ENCODE measurements around the gene CORT.

The CORT gene

DNA sequence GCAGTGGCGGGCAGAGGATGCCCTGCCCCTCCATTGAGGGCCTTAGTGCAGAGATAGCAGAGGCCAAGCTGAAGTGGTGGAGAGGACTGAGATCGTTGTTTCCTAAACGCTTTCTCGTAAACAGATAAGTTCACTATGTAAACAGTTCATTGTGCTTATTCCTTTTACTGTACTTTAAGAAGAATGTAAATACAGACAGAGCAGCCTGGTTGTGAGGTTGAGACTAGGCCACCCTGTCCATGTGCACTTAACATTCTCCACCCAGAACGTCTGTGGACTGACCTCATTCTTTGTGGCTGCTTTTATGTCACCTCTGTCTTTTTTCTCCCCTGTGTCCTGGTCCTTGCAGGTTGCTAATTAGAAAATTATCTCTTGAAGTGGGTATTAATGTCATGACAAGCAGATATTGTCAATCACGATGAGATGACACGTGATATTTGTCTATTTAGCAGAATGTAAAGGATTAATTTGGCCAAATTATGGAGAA, 11.1 kb upstream of the CORT start:
- no peak for DNase-seq (ENCODE audit: low read depth, low spot score)
- in situ Hi-C loops (cut with HindIII; ENCODE audit: low sequenced_read_pairs): no loop called here
- H3K4me3 ChIP-seq (ENCODE audit: low read depth, low read length): no peak overlapping the region
- TF ChIP-seq, protein P1, sequence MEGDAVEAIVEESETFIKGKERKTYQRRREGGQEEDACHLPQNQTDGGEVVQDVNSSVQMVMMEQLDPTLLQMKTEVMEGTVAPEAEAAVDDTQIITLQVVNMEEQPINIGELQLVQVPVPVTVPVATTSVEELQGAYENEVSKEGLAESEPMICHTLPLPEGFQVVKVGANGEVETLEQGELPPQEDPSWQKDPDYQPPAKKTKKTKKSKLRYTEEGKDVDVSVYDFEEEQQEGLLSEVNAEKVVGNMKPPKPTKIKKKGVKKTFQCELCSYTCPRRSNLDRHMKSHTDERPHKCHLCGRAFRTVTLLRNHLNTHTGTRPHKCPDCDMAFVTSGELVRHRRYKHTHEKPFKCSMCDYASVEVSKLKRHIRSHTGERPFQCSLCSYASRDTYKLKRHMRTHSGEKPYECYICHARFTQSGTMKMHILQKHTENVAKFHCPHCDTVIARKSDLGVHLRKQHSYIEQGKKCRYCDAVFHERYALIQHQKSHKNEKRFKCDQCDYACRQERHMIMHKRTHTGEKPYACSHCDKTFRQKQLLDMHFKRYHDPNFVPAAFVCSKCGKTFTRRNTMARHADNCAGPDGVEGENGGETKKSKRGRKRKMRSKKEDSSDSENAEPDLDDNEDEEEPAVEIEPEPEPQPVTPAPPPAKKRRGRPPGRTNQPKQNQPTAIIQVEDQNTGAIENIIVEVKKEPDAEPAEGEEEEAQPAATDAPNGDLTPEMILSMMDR (IDR thresholded peaks at IDR 0.05; ENCODE audit: low read depth, low read length): no peak

DNA sequence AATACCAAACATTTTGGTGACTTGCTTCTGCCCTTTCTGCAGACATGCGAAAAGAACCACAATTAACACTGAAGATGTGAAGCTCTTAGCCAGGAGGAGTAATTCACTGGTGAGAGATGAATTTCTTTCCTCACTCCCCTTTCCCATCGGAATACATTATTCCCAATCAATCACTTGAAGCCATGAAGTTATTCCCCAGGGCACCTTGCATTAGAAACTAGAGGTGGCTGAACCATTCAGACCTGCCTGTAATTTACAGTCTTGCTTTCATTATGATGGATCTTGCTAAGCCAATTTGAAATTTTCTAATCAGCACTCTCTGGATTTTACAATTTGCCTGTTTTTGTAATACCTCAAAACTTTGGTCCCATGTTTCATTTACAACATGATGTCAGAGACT, 9.5 kb upstream of the CORT start:
- in situ Hi-C loops (cut with HindIII; ENCODE audit: low sequenced_read_pairs): no loop called here
- DNase-seq (ENCODE audit: low read depth, low spot score): no peak
- TF ChIP-seq, protein P1 (IDR thresholded peaks at IDR 0.05; ENCODE audit: low read depth, low read length): no peak
- H3K4me3 ChIP-seq (ENCODE audit: low read depth, low read length): no peak overlapping the region

DNA sequence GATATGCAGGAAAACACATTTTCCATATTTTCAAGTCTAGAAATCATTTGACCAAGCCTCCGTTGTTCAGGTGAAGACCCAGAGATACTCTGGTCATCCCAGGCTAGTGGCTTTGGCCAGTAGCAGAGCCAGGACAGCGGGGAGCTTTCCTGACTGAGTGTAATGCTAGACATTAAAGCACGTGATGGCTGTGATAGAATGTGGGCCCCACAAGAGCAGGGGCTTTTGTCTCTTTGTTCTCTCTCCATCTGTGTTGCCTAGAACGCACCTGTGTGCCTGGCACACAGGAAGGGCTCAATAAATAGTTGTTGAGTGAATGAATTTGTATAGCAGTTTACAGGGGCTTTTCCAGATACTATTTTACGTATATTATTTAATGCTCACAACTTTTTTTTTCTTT, 9.0 kb upstream of the CORT start:
- TF ChIP-seq, protein P1 (IDR thresholded peaks at IDR 0.05; ENCODE audit: low read depth, low read length): no peak
- H3K4me3 ChIP-seq (ENCODE audit: low read depth, low read length): no peak overlapping the region
- in situ Hi-C loops (cut with HindIII; ENCODE audit: low sequenced_read_pairs): no loop called here
- DNase-seq (ENCODE audit: low read depth, low spot score): no peak

DNA sequence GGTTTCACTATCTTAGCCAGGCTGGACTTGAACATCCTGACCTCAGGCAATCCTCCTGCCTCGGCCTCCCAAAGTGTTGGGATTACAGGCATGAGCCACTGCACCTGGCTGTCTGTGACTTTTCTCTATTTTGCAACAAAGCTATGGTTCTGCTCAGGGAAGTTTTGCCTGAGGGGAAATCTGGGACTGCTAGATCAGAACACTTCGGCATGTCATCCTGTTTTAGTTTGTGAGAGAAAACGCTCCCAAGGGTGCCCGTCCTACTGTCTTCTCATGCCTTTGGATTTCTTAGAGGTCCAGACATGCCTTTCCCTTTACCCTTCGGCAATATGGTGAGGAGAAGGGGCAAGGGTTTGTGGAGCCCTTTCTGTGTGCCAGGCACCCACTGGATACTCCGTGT, 5.6 kb upstream of the CORT start:
- DNase-seq (ENCODE audit: low read depth, low spot score): no peak
- in situ Hi-C loops (cut with HindIII; ENCODE audit: low sequenced_read_pairs): no loop called here
- H3K4me3 ChIP-seq (ENCODE audit: low read depth, low read length): no peak overlapping the region
- TF ChIP-seq, protein P1 (IDR thresholded peaks at IDR 0.05; ENCODE audit: low read depth, low read length): no peak

DNA sequence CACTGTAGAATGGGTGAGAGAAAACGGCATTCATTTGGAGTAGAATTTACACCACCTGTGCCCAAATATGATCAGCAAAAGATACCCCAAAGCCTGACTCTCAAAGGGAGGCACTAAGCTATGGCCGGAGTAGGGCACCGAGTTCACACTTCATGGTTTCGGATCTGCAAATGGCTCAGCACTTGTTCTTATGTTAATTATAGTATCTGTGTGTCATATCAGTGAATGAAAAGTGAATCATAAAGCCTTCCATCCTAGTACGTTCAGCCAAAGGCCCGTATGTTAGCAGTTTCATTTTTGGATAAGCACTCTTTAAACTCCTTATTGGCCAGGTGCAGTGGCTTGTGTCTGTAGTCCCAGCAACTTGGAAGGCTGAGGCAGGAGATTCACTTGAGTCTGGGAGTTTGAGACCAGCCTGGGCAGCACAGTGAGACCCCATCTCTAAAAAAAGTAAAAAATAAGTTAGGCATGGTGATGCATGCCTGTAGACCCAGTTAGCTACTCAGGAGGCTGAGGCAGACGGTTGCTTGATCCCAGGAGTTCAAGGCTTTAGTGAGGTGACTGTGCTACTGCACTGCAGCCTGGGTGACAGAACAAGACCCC, 4.9 kb upstream of the CORT start:
- no peak overlapping the region for H3K4me3 ChIP-seq (ENCODE audit: low read depth, low read length)
- in situ Hi-C loops (cut with HindIII; ENCODE audit: low sequenced_read_pairs): no loop called here
- no peak for DNase-seq (ENCODE audit: low read depth, low spot score)
- TF ChIP-seq, protein P1 (IDR thresholded peaks at IDR 0.05; ENCODE audit: low read depth, low read length): no peak

DNA sequence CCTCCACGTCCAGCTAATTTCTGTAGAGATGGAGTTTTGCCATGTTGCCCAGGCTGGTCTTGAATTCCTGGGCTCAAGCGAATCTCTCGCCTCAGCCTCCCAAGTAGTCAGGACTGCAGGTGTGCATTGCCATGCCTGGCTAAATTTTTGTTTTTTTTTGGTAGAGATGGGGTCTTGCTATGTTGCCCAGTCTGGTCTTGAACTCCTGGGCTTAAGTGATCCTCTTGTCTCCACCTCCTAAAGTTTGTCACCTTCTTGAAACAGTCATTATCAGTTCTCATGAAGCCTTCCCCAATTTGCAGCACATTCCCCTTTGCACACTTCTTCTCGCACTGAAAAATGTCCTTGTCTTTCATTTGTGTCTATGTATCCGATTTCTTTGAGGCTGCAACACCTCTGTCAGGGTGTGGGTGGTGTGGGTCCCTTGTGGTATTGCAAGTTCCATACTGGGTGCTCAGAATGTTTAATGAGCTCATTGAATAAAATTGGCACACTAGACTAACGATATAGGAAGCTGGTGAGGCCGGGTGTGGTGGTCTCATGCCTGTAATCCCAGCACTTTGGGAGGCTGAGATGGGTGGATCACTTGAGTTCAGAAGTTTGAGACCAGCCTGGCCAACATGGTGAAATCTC, 2.9 kb upstream of the CORT start:
- no peak overlapping the region for H3K4me3 ChIP-seq (ENCODE audit: low read depth, low read length)
- in situ Hi-C loops (cut with HindIII; ENCODE audit: low sequenced_read_pairs): no loop called here
- TF ChIP-seq, protein P1 (IDR thresholded peaks at IDR 0.05; ENCODE audit: low read depth, low read length): no peak
- DNase-seq (ENCODE audit: low read depth, low spot score): no peak

All from astrocyte of the spinal cord (primary cell).